ENCODE results near the gene TPD52L3.

- TF ChIP-seq CTCF (conservative IDR thresholded peaks at IDR 0.05; ENCODE audit: low read length) (no peak), EZH2phosphoT487 (IDR thresholded peaks at IDR 0.05; ENCODE audit: borderline replicate concordance, low read depth, low read length) (no peak)
These were observed 39.1 kb downstream of the TPD52L3 start for GRCh38 chr9:6367128-6367890.

Data from OCI-LY7 (cell line).